Astrocyte of the cerebellum (primary cell): Measurements from ENCODE around the gene VAMP2.

ENCODE experiments used
- DNase-seq: peaks from one replicate; pipeline ENCODE4 v3.0.0-alpha.2; 2011; ENCODE audit warnings: low read depth
- H3K4me3 ChIP-seq: 2 replicates; pipeline ENCODE4 v1.5.1; 2011; ENCODE audit warnings: mild to moderate bottlenecking, low read depth, low read length, moderate library complexity
- CTCF ChIP-seq: IDR thresholded peaks from 2 replicates; pipeline ENCODE4 v1.5.1; 2012; ENCODE audit warnings: low read length, low read depth, moderate library complexity, mild to moderate bottlenecking; ENCODE audit errors: missing control alignments
- in situ Hi-C: cut with HindIII; loops from 2 replicates; pipeline ENCODE4 v1.10.0; 2017; ENCODE audit warnings: low sequenced_read_pairs

The VAMP2 gene

GRCh38 chr17:8148560-8148959 is 14.2 kb downstream of the VAMP2 start:
- no peak for TF ChIP-seq CTCF
- no peak overlapping the region for H3K4me3 ChIP-seq
- no peak for DNase-seq
- in situ Hi-C loops, result no loop called here

GRCh38 chr17:8147805-8148404 is 14.8 kb downstream of the VAMP2 start:
- in situ Hi-C loops, result no loop called here
- no peak for TF ChIP-seq CTCF
- no peak overlapping the region for H3K4me3 ChIP-seq
- DNase-seq, result no peak

GRCh38 chr17:8147141-8147804 is 15.5 kb downstream of the VAMP2 start:
- DNase-seq, result no peak
- in situ Hi-C loops, result no loop called here
- TF ChIP-seq CTCF, result no peak
- H3K4me3 ChIP-seq, result no peak overlapping the region

- H3K4me3 ChIP-seq, result no peak overlapping the region
- no peak for DNase-seq
- in situ Hi-C loops, result no loop called here
- no peak for TF ChIP-seq CTCF
These were observed 16.2 kb downstream of the VAMP2 start for GRCh38 chr17:8146381-8147140.

GRCh38 chr17:8145811-8146210 is 16.9 kb downstream of the VAMP2 start:
- DNase-seq, result no peak
- in situ Hi-C loops, result no loop called here
- no peak overlapping the region for H3K4me3 ChIP-seq
- no peak for TF ChIP-seq CTCF

- DNase-seq, result no peak
- no peak overlapping the region for H3K4me3 ChIP-seq
- TF ChIP-seq CTCF, result no peak
- in situ Hi-C loops, result no loop called here
These were observed 18.1 kb downstream of the VAMP2 start for GRCh38 chr17:8144401-8145231.
